HEK293T (cell line): ENCODE data around the gene SNX24.

Experiments
- CTCF ChIA-PET: fragments of 350-600 bp; formaldehyde crosslinking; extraction: SDS; loops from one replicate; lab custom pipeline; 2021; ENCODE audit warnings: antibody characterized with exemption, inconsistent platforms; lab: Yijun Ruan, JAX
- POLR2A ChIA-PET: fragments of 350-600 bp; formaldehyde crosslinking; extraction: SDS; loops from one replicate; lab custom pipeline; 2020; ENCODE audit warnings: antibody characterized with exemption, inconsistent platforms; lab: Yijun Ruan, JAX
- DNase-seq: peaks from one replicate; pipeline ENCODE4 v3.0.0; 2012; ENCODE audit warnings: mixed read lengths; ENCODE audit errors: extremely low spot score
- ARNT ChIP-seq: fragments of 450-650 bp; IDR thresholded peaks from 2 replicates; pipeline ENCODE4 v1.6.1; 2017; ENCODE audit warnings: mild to moderate bottlenecking
- BHLHE40 ChIP-seq: fragments of 450-650 bp; IDR thresholded peaks from 2 replicates; pipeline ENCODE4 v1.6.1; 2016; ENCODE audit warnings: mild to moderate bottlenecking, moderate library complexity, borderline replicate concordance
- CTBP1 ChIP-seq: fragments of 450-650 bp; IDR thresholded peaks from 2 replicates; pipeline ENCODE4 v1.6.1; 2016; ENCODE audit warnings: borderline replicate concordance
- ELF4 ChIP-seq: fragments of 450-650 bp; IDR thresholded peaks from 2 replicates; pipeline ENCODE4 v1.6.1; 2017; ENCODE audit warnings: antibody characterized with exemption
- FOXA1 ChIP-seq: fragments of 450-650 bp; IDR thresholded peaks from 2 replicates; pipeline ENCODE4 v1.6.1; 2016; ENCODE audit warnings: mild to moderate bottlenecking
- FOXK2 ChIP-seq: fragments of 450-650 bp; IDR thresholded peaks from 2 replicates; pipeline ENCODE4 v1.6.1; 2016; ENCODE audit warnings: mild to moderate bottlenecking
- FOXM1 ChIP-seq: fragments of 450-650 bp; IDR thresholded peaks from 2 replicates; pipeline ENCODE4 v1.6.1; 2017; ENCODE audit warnings: mild to moderate bottlenecking, borderline replicate concordance
- HDGF ChIP-seq: fragments of 450-650 bp; IDR thresholded peaks from 2 replicates; pipeline ENCODE4 v1.6.1; 2017; ENCODE audit warnings: antibody characterized with exemption, borderline replicate concordance
- L3MBTL2 ChIP-seq: fragments of 450-650 bp; conservative IDR thresholded peaks from 2 replicates; pipeline ENCODE4 v1.6.1; 2016; ENCODE audit warnings: mild to moderate bottlenecking
- LEF1 ChIP-seq: fragments of 450-650 bp; IDR thresholded peaks from 2 replicates; pipeline ENCODE4 v1.6.1; 2017; ENCODE audit warnings: mild to moderate bottlenecking, borderline replicate concordance
- NFRKB ChIP-seq: fragments of 450-650 bp; IDR thresholded peaks from 2 replicates; pipeline ENCODE4 v1.6.1; 2016; ENCODE audit warnings: mild to moderate bottlenecking, moderate library complexity
- PKNOX1 ChIP-seq: fragments of 450-650 bp; IDR thresholded peaks from 2 replicates; pipeline ENCODE4 v1.6.1; 2016
- SP1 ChIP-seq: fragments of 450-650 bp; IDR thresholded peaks from 2 replicates; pipeline ENCODE4 v1.6.1; 2017
- SUZ12 ChIP-seq: fragments of 450-650 bp; IDR thresholded peaks from 2 replicates; pipeline ENCODE4 v1.6.1; 2016; ENCODE audit warnings: mild to moderate bottlenecking
- TARDBP ChIP-seq: fragments of 450-650 bp; IDR thresholded peaks from 2 replicates; pipeline ENCODE4 v1.6.1; 2016
- ZNF384 ChIP-seq: fragments of 450-650 bp; IDR thresholded peaks from 2 replicates; pipeline ENCODE4 v1.6.1; 2016

Gene SNX24

GRCh38 chr5:122977319-122977718 lies 131.9 kb downstream of the SNX24 start:
- CTCF ChIA-PET = no interaction called here

GRCh38 chr5:122978068-122978467 lies 132.7 kb downstream of the SNX24 start:
- TF ChIP-seq NFRKB (no peak), FOXA1 (no peak), PKNOX1 (no peak), CTBP1 (no peak), SUZ12 (no peak)
- POLR2A ChIA-PET = no interaction called here
- CTCF ChIA-PET = no interaction called here

More at GRCh38 chr5:122977319-122977718, 131.9 kb downstream of the SNX24 start:
- POLR2A ChIA-PET = no interaction called here
- TF ChIP-seq L3MBTL2 (no peak), CTBP1 (no peak), TARDBP (no peak), HDGF (no peak), NFRKB (no peak), FOXA1 (no peak), SP1 (no peak), ELF4 (no peak), ZNF384 (no peak), ARNT (no peak), PKNOX1 (no peak), LEF1 (no peak)
- no peak for DNase-seq

GRCh38 chr5:122978644-122979297 lies 133.4 kb downstream of the SNX24 start:
- ChIA-PET CTCF (no interaction called here), POLR2A (no interaction called here)
- TF ChIP-seq ZNF384 = no peak
- TF ChIP-seq NFRKB = no peak
- TF ChIP-seq CTBP1 = no peak
- TF ChIP-seq ARNT = no peak
- no peak for TF ChIP-seq PKNOX1
- no peak for TF ChIP-seq TARDBP
- no peak for TF ChIP-seq HDGF
- no peak for TF ChIP-seq LEF1
- TF ChIP-seq L3MBTL2 = no peak
- TF ChIP-seq FOXK2 = no peak
- DNase-seq = no peak

More at GRCh38 chr5:122978068-122978467, 132.7 kb downstream of the SNX24 start:
- DNase-seq = no peak

- TF ChIP-seq FOXA1 (no peak), SUZ12 (no peak), PKNOX1 (no peak)
- POLR2A ChIA-PET = no interaction called here
- CTCF ChIA-PET = no interaction called here
- no peak for DNase-seq
Measured at GRCh38 chr5:122981846-122982245, 136.4 kb downstream of the SNX24 start.

GRCh38 chr5:122982376-122982775 lies 137.0 kb downstream of the SNX24 start:
- ChIA-PET POLR2A (no interaction called here), CTCF (no interaction called here)
- TF ChIP-seq NFRKB (no peak), CTBP1 (no peak), FOXK2 (no peak), SUZ12 (no peak), BHLHE40 (no peak), ARNT (no peak), SP1 (no peak), ELF4 (no peak), FOXM1 (no peak), FOXA1 (no peak), LEF1 (no peak), HDGF (no peak), PKNOX1 (no peak), L3MBTL2 (no peak), TARDBP (no peak), ZNF384 (no peak)
- no peak for DNase-seq

- CTCF ChIA-PET = interaction anchor here (0.8 to 1.7 kb wide), 2 partner anchors 9 to 399 kb away, joined by 4 read pairs; no protein-coding TSS in a partner anchor
- TF ChIP-seq FOXM1 (no peak), NFRKB (no peak), PKNOX1 (no peak), HDGF (no peak)
- no peak for DNase-seq
- POLR2A ChIA-PET = no interaction called here
Measured at GRCh38 chr5:122984425-122984824, 139.0 kb downstream of the SNX24 start.
